ENCODE results near the gene ARID1B. TPM values are rescaled to one million over a fixed set of nuclear protein-coding genes. Genes with fewer than 3 reads are reported as not detected.

ARID1B gene
- total RNA-seq, 2 experiments from 2014 or later, result 36.9 to 38.9 TPM

- Mint-ChIP-seq H3K36me3 (ENCODE audit: low read depth) (peaks cover 6% of the 10 kb centered on the region), H3K9me3 (no peaks in the 10 kb centered on the region), H3K4me3 (no peak overlapping the region), H3K27ac (no peak overlapping the region), H3K27me3 (no peaks in the 10 kb centered on the region), H3K4me1 (ENCODE audit: low read depth) (no peaks in the 10 kb centered on the region)
- TF ChIP-seq CTCF (IDR thresholded peaks at IDR 0.05), result no peak
- ChIA-PET POLR2A (no interaction called here), CTCF (no interaction called here)
- intact Hi-C loops (cut with micrococcal nuclease), result no loop called here
- ATAC-seq (no peak), DNase-seq (no peak)
These were observed 392.5 kb downstream of the ARID1B start for GRCh38 chr6:157169656-157170055.

- Mint-ChIP-seq H3K36me3 (ENCODE audit: low read depth) (peaks cover 6% of the 10 kb centered on the region), H3K9me3 (no peaks in the 10 kb centered on the region), H3K27ac (no peak overlapping the region), H3K4me3 (no peak overlapping the region), H3K27me3 (no peaks in the 10 kb centered on the region), H3K4me1 (ENCODE audit: low read depth) (no peaks in the 10 kb centered on the region)
- DNase-seq (no peak), ATAC-seq (no peak)
- CTCF ChIA-PET, result no interaction called here
- intact Hi-C loops (cut with micrococcal nuclease), result no loop called here
- TF ChIP-seq CTCF (IDR thresholded peaks at IDR 0.05), result no peak
- POLR2A ChIA-PET, result no interaction called here
These were observed 393.4 kb downstream of the ARID1B start for GRCh38 chr6:157170535-157170934.

- CTCF ChIA-PET, result interaction anchor here (1.5 kb wide), 1 partner anchor 12 kb away, joined by 4 read pairs; no protein-coding TSS in a partner anchor
- Mint-ChIP-seq H3K9me3 (no peaks in the 10 kb centered on the region), H3K27ac (no peak overlapping the region), H3K4me3 (no peak overlapping the region), H3K36me3 (ENCODE audit: low read depth) (peaks cover 6% of the 10 kb centered on the region), H3K4me1 (ENCODE audit: low read depth) (no peaks in the 10 kb centered on the region), H3K27me3 (no peaks in the 10 kb centered on the region)
- intact Hi-C loops (cut with micrococcal nuclease), result no loop called here
- TF ChIP-seq CTCF (IDR thresholded peaks at IDR 0.05), result no peak
- no peak for ATAC-seq
- POLR2A ChIA-PET, result no interaction called here
- no peak for DNase-seq
These were observed 394.6 kb downstream of the ARID1B start for GRCh38 chr6:157171801-157172200.

- H3K27me3 Mint-ChIP-seq, result no peaks in the 10 kb centered on the region
- POLR2A ChIA-PET, result interaction anchor here (1.3 kb wide), 2 partner anchors 9 to 20 kb away, joined by 3 to 4 read pairs; no protein-coding TSS in a partner anchor
- intact Hi-C loops (cut with micrococcal nuclease), result no loop called here
- TF ChIP-seq CTCF (IDR thresholded peaks at IDR 0.05), result no peak
- H3K27ac Mint-ChIP-seq, result no peak overlapping the region
- DNase-seq (no peak), ATAC-seq (no peak)
- H3K4me1 Mint-ChIP-seq (ENCODE audit: low read depth), result no peaks in the 10 kb centered on the region
- CTCF ChIA-PET, result interaction anchor here (1.2 to 1.5 kb wide), 2 partner anchors 12 to 13 kb away, joined by 3 to 4 read pairs; no protein-coding TSS in a partner anchor
- no peaks in the 10 kb centered on the region for H3K9me3 Mint-ChIP-seq
- no peak overlapping the region for H3K4me3 Mint-ChIP-seq
- H3K36me3 Mint-ChIP-seq (ENCODE audit: low read depth), result peaks cover 6% of the 10 kb centered on the region
These were observed 395.1 kb downstream of the ARID1B start for GRCh38 chr6:157172231-157172701.

DNA sequence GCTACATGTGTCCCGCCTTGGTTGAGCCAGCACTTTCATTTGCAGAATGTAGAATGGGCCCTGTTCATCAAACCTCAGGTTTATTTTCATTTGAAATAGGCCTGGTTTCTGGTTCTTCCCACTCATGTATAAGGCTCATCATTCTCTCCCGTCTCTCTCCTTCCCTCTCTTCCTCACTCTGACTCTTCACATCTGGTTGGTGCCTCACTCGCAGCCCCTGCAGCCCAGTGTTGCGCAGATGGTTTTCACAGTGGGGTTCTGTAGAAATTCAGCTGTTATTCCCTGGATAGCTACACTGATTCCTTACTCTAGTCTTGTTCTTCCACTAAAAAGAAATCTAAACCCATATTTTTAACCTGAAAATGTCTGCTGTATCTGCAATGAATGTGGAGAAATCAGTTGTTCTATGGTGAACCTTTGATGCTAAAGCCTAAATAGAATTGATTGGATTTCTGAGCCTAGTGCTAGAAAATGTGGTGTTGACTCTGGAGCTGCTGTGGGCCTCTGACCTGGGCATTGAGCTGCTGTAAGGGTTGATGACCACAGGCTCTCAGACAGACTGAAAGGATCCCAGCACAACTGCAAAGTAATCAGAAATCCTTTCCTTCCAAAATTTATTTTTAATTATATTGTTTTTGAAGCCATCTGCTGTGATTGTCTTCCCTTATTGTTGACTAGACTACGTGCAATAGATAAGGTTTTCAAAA, 395.8 kb downstream of the ARID1B start:
- no peak overlapping the region for H3K27ac Mint-ChIP-seq
- no peak overlapping the region for H3K4me3 Mint-ChIP-seq
- no peak for ATAC-seq
- no peak for DNase-seq
- H3K4me1 Mint-ChIP-seq (ENCODE audit: low read depth), result no peaks in the 10 kb centered on the region
- no peaks in the 10 kb centered on the region for H3K27me3 Mint-ChIP-seq
- POLR2A ChIA-PET, result interaction anchor here (1.3 kb wide), 2 partner anchors 8 to 20 kb away, joined by 3 to 4 read pairs; no protein-coding TSS in a partner anchor
- peaks cover 6% of the 10 kb centered on the region for H3K36me3 Mint-ChIP-seq (ENCODE audit: low read depth)
- intact Hi-C loops (cut with micrococcal nuclease), result no loop called here
- no peaks in the 10 kb centered on the region for H3K9me3 Mint-ChIP-seq
- no peak for TF ChIP-seq CTCF (IDR thresholded peaks at IDR 0.05)
- CTCF ChIA-PET, result interaction anchor here (1.2 to 1.5 kb wide), 2 partner anchors 11 to 13 kb away, joined by 3 to 4 read pairs; no protein-coding TSS in a partner anchor

Measured in activated CD8-positive, alpha-beta T cell treated with anti-CD3 and anti-CD28 coated beads for 36 hours (primary cell).